Colonic mucosa (tissue), 4 donors: ENCODE measurements around the gene PLOD1. TPM values are rescaled to one million over a fixed set of nuclear protein-coding genes. Genes with fewer than 3 reads are reported as not detected.
"Not testable (repeated sequence)": the region's sequence is repeated elsewhere in the genome, so short reads cannot be mapped to it uniquely, and the experiment has no call there.

Experiments
- DNase-seq: peaks from one replicate; pipeline ENCODE4 v3.0.0-alpha.2; 2020
- H3K27ac ChIP-seq: fragments of 200-600 bp; one replicate; pipeline ENCODE4 v1.8.0; 2021
- H3K27me3 ChIP-seq: fragments of 200-600 bp; one replicate; pipeline ENCODE4 v1.8.0; 2021
- H3K36me3 ChIP-seq: fragments of 200-600 bp; one replicate; pipeline ENCODE4 v1.8.0; 2021
- H3K4me1 ChIP-seq: fragments of 200-600 bp; one replicate; pipeline ENCODE4 v1.8.0; 2021; ENCODE audit warnings: mild to moderate bottlenecking
- H3K4me3 ChIP-seq: fragments of 200-600 bp; one replicate; pipeline ENCODE4 v1.8.0; 2021
- H3K9ac ChIP-seq, 2 donors: one replicate each; pipeline ENCODE4 v1.7.0; 2013; ENCODE audit warnings: control low read depth in 2 of 2, low read depth in 2 of 2, low read length in 2 of 2
- H3K9me3 ChIP-seq: fragments of 200-600 bp; one replicate; pipeline ENCODE4 v1.8.0; 2021
- CTCF ChIP-seq: fragments of 200-600 bp; IDR thresholded peaks from one replicate; pipeline ENCODE4 v1.8.0; 2022; ENCODE audit warnings: antibody characterized with exemption, mild to moderate bottlenecking
- intact Hi-C: fragments of 100-400 bp; cut with DNase I; formaldehyde crosslinking; loops from one replicate; pipeline ENCODE4 v1.14.1; 2022
- total RNA-seq, 2 donors: library from RNA; stranded (reverse); fragmentation: NEBNext Ultra II Directional in 1 of 2; extraction: Animal tissue kit (Norgen Biotek cat#: 25700) in 1 of 2; gene quantifications; one replicate each; pipeline ENCODE4 v1.2.1, GENCODE V29; 2021
- donor health status: healthy.
- donor health status: DM: no; HTN: no; CAD: no.
- donor health status: DM: no; HTN: no; CAD: no.

The PLOD1 gene
- total RNA-seq, 2 donors from 2014 or later = 72.5 to 83.9 TPM

GRCh38 chr1:11923069-11923826, 11.3 kb upstream of the PLOD1 start:
- H3K4me3 ChIP-seq = no peak overlapping the region
- H3K36me3 ChIP-seq = no peaks in the 10 kb centered on the region

GRCh38 chr1:11923827-11924113, 10.7 kb upstream of the PLOD1 start:
- peak overlapping the region in 1 of 2 donors; percentile 19 for H3K9ac ChIP-seq
- intact Hi-C loops = no loop called here
- no peaks in the 10 kb centered on the region for H3K9me3 ChIP-seq
- peaks cover 5% of the 10 kb centered on the region for H3K4me1 ChIP-seq
- peak overlapping the region; percentile 64 for H3K4me3 ChIP-seq
- DNase-seq = no peak
- TF ChIP-seq CTCF = no peak
- H3K27me3 ChIP-seq = no peaks in the 10 kb centered on the region
- no peaks in the 10 kb centered on the region for H3K36me3 ChIP-seq
- no peak overlapping the region for H3K27ac ChIP-seq

More at GRCh38 chr1:11923069-11923826, 11.3 kb upstream of the PLOD1 start:
- intact Hi-C loops = no loop called here
- Histone ChIP-seq H3K4me1 (peaks cover 5% of the 10 kb centered on the region), H3K9me3 (no peaks in the 10 kb centered on the region), H3K27me3 (no peaks in the 10 kb centered on the region), H3K27ac (no peak overlapping the region), H3K9ac (no peak overlapping the region)
- TF ChIP-seq CTCF = no peak
- DNase-seq = no peak

GRCh38 chr1:11924334-11925195, 10.0 kb upstream of the PLOD1 start:
- Histone ChIP-seq H3K27ac (peak overlapping the region; percentile 40), H3K36me3 (no peaks in the 10 kb centered on the region), H3K4me3 (peak overlapping the region; percentile 64), H3K9me3 (no peaks in the 10 kb centered on the region), H3K27me3 (no peaks in the 10 kb centered on the region), H3K4me1 (peaks cover 5% of the 10 kb centered on the region), H3K9ac (peak overlapping the region; percentile 44 to 74)
- peak; percentile 52 for DNase-seq
- intact Hi-C loops = no loop called here
- TF ChIP-seq CTCF = no peak

- peak overlapping the region; percentile 40 for H3K27ac ChIP-seq
- H3K36me3 ChIP-seq = not testable (repeated sequence)
Measured at GRCh38 chr1:11925196-11925937, 9.2 kb upstream of the PLOD1 start.

GRCh38 chr1:11925938-11926292, 8.6 kb upstream of the PLOD1 start:
- no peaks in the 10 kb centered on the region for H3K9me3 ChIP-seq
- H3K36me3 ChIP-seq = no peaks in the 10 kb centered on the region
- H3K27ac ChIP-seq = no peak overlapping the region
- no peak for DNase-seq
- H3K4me3 ChIP-seq = peak overlapping the region; percentile 64
- peaks cover 7% of the 10 kb centered on the region for H3K4me1 ChIP-seq
- H3K27me3 ChIP-seq = no peaks in the 10 kb centered on the region
- intact Hi-C loops = no loop called here
- peak overlapping the region in 1 of 2 donors; percentile 79 for H3K9ac ChIP-seq
- TF ChIP-seq CTCF = no peak

More at GRCh38 chr1:11925196-11925937, 9.2 kb upstream of the PLOD1 start:
- H3K9me3 ChIP-seq, intact Hi-C loops, DNase-seq, H3K27me3 ChIP-seq, H3K4me1 ChIP-seq: not testable (repeated sequence)
- Histone ChIP-seq H3K9ac (peak overlapping the region; percentile 74 to 79), H3K4me3 (peak overlapping the region; percentile 64)
